Measurements from ENCODE around the gene MYLK4. TPM values are rescaled to one million over a fixed set of nuclear protein-coding genes. Genes with fewer than 3 reads are reported as not detected.

MYLK4 gene
- total RNA-seq, 1 donor from 2014 or later: 0.49 TPM

- no peak for DNase-seq
- Mint-ChIP-seq H3K27me3 (ENCODE audit: unreplicated experiment) (peaks cover 12% of the 10 kb centered on the region), H3K9me3 (ENCODE audit: unreplicated experiment) (peaks cover 13% of the 10 kb centered on the region), H3K36me3 (ENCODE audit: unreplicated experiment) (no peaks in the 10 kb centered on the region), H3K4me3 (ENCODE audit: unreplicated experiment) (peak overlapping the region; percentile 22), H3K4me1 (ENCODE audit: low read depth, unreplicated experiment) (peaks cover 50% of the 10 kb centered on the region), H3K27ac (ENCODE audit: unreplicated experiment) (peak overlapping the region; percentile 59)
- no peak for TF ChIP-seq CTCF (IDR thresholded peaks at IDR 0.05; ENCODE audit: partially characterized antibody, unreplicated experiment)
These were observed 34.2 kb upstream of the MYLK4 start for GRCh38 chr6:2784930-2785329.

- DNase-seq: no peak
- peak overlapping the region; percentile 68 for H3K4me3 Mint-ChIP-seq (ENCODE audit: unreplicated experiment)
- peaks cover 51% of the 10 kb centered on the region for H3K4me1 Mint-ChIP-seq (ENCODE audit: low read depth, unreplicated experiment)
- H3K36me3 Mint-ChIP-seq (ENCODE audit: unreplicated experiment): no peaks in the 10 kb centered on the region
- no peak for TF ChIP-seq CTCF (IDR thresholded peaks at IDR 0.05; ENCODE audit: partially characterized antibody, unreplicated experiment)
- H3K27ac Mint-ChIP-seq (ENCODE audit: unreplicated experiment): peak overlapping the region; percentile 97
- peaks cover 11% of the 10 kb centered on the region for H3K27me3 Mint-ChIP-seq (ENCODE audit: unreplicated experiment)
- peaks cover 13% of the 10 kb centered on the region for H3K9me3 Mint-ChIP-seq (ENCODE audit: unreplicated experiment)
These were observed 33.3 kb upstream of the MYLK4 start for GRCh38 chr6:2784061-2784460.

- peak; percentile 45 for DNase-seq
- H3K9me3 Mint-ChIP-seq (ENCODE audit: unreplicated experiment): peaks cover 13% of the 10 kb centered on the region
- no peaks in the 10 kb centered on the region for H3K36me3 Mint-ChIP-seq (ENCODE audit: unreplicated experiment)
- peaks cover 8% of the 10 kb centered on the region for H3K27me3 Mint-ChIP-seq (ENCODE audit: unreplicated experiment)
- no peak for TF ChIP-seq CTCF (IDR thresholded peaks at IDR 0.05; ENCODE audit: partially characterized antibody, unreplicated experiment)
- peak overlapping the region; percentile 97 for H3K27ac Mint-ChIP-seq (ENCODE audit: unreplicated experiment)
- peak overlapping the region; percentile 68 for H3K4me3 Mint-ChIP-seq (ENCODE audit: unreplicated experiment)
- peaks cover 51% of the 10 kb centered on the region for H3K4me1 Mint-ChIP-seq (ENCODE audit: low read depth, unreplicated experiment)
These were observed 32.7 kb upstream of the MYLK4 start for GRCh38 chr6:2783188-2783963.

- peak overlapping the region; percentile 63 for H3K4me3 Mint-ChIP-seq (ENCODE audit: unreplicated experiment)
- peaks cover 53% of the 10 kb centered on the region for H3K4me1 Mint-ChIP-seq (ENCODE audit: low read depth, unreplicated experiment)
- no peaks in the 10 kb centered on the region for H3K36me3 Mint-ChIP-seq (ENCODE audit: unreplicated experiment)
- H3K27me3 Mint-ChIP-seq (ENCODE audit: unreplicated experiment): peaks cover 8% of the 10 kb centered on the region
- H3K9me3 Mint-ChIP-seq (ENCODE audit: unreplicated experiment): peaks cover 13% of the 10 kb centered on the region
- H3K27ac Mint-ChIP-seq (ENCODE audit: unreplicated experiment): peak overlapping the region; percentile 97
- TF ChIP-seq CTCF (IDR thresholded peaks at IDR 0.05; ENCODE audit: partially characterized antibody, unreplicated experiment): no peak
- peak; percentile 57 for DNase-seq
These were observed 32.1 kb upstream of the MYLK4 start for GRCh38 chr6:2782825-2783187.

- DNase-seq: no peak
- Mint-ChIP-seq H3K36me3 (ENCODE audit: unreplicated experiment) (no peaks in the 10 kb centered on the region), H3K4me3 (ENCODE audit: unreplicated experiment) (peak overlapping the region; percentile 63), H3K27me3 (ENCODE audit: unreplicated experiment) (peaks cover 8% of the 10 kb centered on the region), H3K9me3 (ENCODE audit: unreplicated experiment) (peaks cover 13% of the 10 kb centered on the region), H3K27ac (ENCODE audit: unreplicated experiment) (peak overlapping the region; percentile 97), H3K4me1 (ENCODE audit: low read depth, unreplicated experiment) (peaks cover 57% of the 10 kb centered on the region)
- no peak for TF ChIP-seq CTCF (IDR thresholded peaks at IDR 0.05; ENCODE audit: partially characterized antibody, unreplicated experiment)
These were observed 31.6 kb upstream of the MYLK4 start for GRCh38 chr6:2782356-2782708.
